OCI-LY7 (cell line): ENCODE measurements around the gene NSL1.

ENCODE experiments used
- CTCF ChIP-seq: fragments of 200-600 bp; sonication (generic); conservative IDR thresholded peaks from 2 replicates; pipeline ENCODE4 v1.5.1; 2014; ENCODE audit warnings: mild to moderate bottlenecking, antibody characterized with exemption, low read length, moderate library complexity, mixed read lengths
- EZH2phosphoT487 ChIP-seq: fragments of 200-600 bp; sonication (generic); IDR thresholded peaks from 2 replicates; pipeline ENCODE4 v1.6.1; 2018; ENCODE audit warnings: low read depth, borderline replicate concordance, mild to moderate bottlenecking, mixed run types, antibody characterized with exemption, low read length, moderate library complexity, mixed read lengths

GRCh38 chr1:212838145-212838544 is 46.6 kb upstream of the NSL1 start:
- TF ChIP-seq CTCF (no peak), EZH2phosphoT487 (no peak)
